ENCODE results near the gene LRRC56. TPM values are rescaled to one million over a fixed set of nuclear protein-coding genes. Genes with fewer than 3 reads are reported as not detected.
A peak's percentile ranks its signal among the peaks of the same experiment; 100 is the strongest.

The LRRC56 gene
- polyA plus RNA-seq, 1 donor: 2.4 TPM

GRCh38 chr11:587978-588380, 50.7 kb downstream of the LRRC56 start:
- Histone ChIP-seq H3K4me1 (ENCODE audit: control insufficient read depth, insufficient read depth, low read length) (peaks cover 26% of the 10 kb centered on the region), H3K9me3 (ENCODE audit: control insufficient read depth, low read depth, low read length) (no peaks in the 10 kb centered on the region), H3K36me3 (ENCODE audit: control insufficient read depth, insufficient read depth, low read length) (peaks cover 79% of the 10 kb centered on the region), H3K4me3 (ENCODE audit: low read length) (no peak overlapping the region), H3K27me3 (ENCODE audit: control insufficient read depth, insufficient read depth, low read length) (no peaks in the 10 kb centered on the region), H3K27ac (ENCODE audit: low read length) (peak overlapping the region; percentile 91)
- no CpG with 5 or more reads among the region's 6 CpGs for WGBS (ENCODE audit: insufficient coverage, low lambda C conversion rate)
- peak; percentile 95 to 96 for DNase-seq

GRCh38 chr11:589798-590197, 52.5 kb downstream of the LRRC56 start:
- no peaks in the 10 kb centered on the region for H3K27me3 ChIP-seq (ENCODE audit: control insufficient read depth, insufficient read depth, low read length)
- no peak overlapping the region for H3K27ac ChIP-seq (ENCODE audit: low read length)
- no peak overlapping the region for H3K4me3 ChIP-seq (ENCODE audit: low read length)
- WGBS (ENCODE audit: insufficient coverage, low lambda C conversion rate): 100% methylated on average over 3 of the region's 26 CpGs
- peaks cover 79% of the 10 kb centered on the region for H3K36me3 ChIP-seq (ENCODE audit: control insufficient read depth, insufficient read depth, low read length)
- no peak for DNase-seq
- no peaks in the 10 kb centered on the region for H3K9me3 ChIP-seq (ENCODE audit: control insufficient read depth, low read depth, low read length)
- H3K4me1 ChIP-seq (ENCODE audit: control insufficient read depth, insufficient read depth, low read length): peaks cover 26% of the 10 kb centered on the region

- Histone ChIP-seq H3K9me3 (ENCODE audit: control insufficient read depth, low read depth, low read length) (no peaks in the 10 kb centered on the region), H3K27me3 (ENCODE audit: control insufficient read depth, insufficient read depth, low read length) (no peaks in the 10 kb centered on the region), H3K4me3 (ENCODE audit: low read length) (no peak overlapping the region), H3K27ac (ENCODE audit: low read length) (no peak overlapping the region), H3K36me3 (ENCODE audit: control insufficient read depth, insufficient read depth, low read length) (peaks cover 91% of the 10 kb centered on the region), H3K4me1 (ENCODE audit: control insufficient read depth, insufficient read depth, low read length) (peaks cover 26% of the 10 kb centered on the region)
- WGBS (ENCODE audit: insufficient coverage, low lambda C conversion rate): no CpG with 5 or more reads among the region's 11 CpGs
- no peak for DNase-seq
These were observed 53.7 kb downstream of the LRRC56 start for GRCh38 chr11:590997-591396.

- Histone ChIP-seq H3K36me3 (ENCODE audit: control insufficient read depth, insufficient read depth, low read length) (peaks cover 91% of the 10 kb centered on the region), H3K27ac (ENCODE audit: low read length) (no peak overlapping the region), H3K9me3 (ENCODE audit: control insufficient read depth, low read depth, low read length) (no peaks in the 10 kb centered on the region), H3K4me3 (ENCODE audit: low read length) (no peak overlapping the region), H3K27me3 (ENCODE audit: control insufficient read depth, insufficient read depth, low read length) (no peaks in the 10 kb centered on the region), H3K4me1 (ENCODE audit: control insufficient read depth, insufficient read depth, low read length) (peaks cover 11% of the 10 kb centered on the region)
- no CpG with 5 or more reads among the region's 22 CpGs for WGBS (ENCODE audit: insufficient coverage, low lambda C conversion rate)
- DNase-seq: no peak
These were observed 55.2 kb downstream of the LRRC56 start for GRCh38 chr11:592501-592900.

- no peak for DNase-seq
- no CpG with 5 or more reads among the region's 10 CpGs for WGBS (ENCODE audit: insufficient coverage, low lambda C conversion rate)
- Histone ChIP-seq H3K9me3 (ENCODE audit: control insufficient read depth, low read depth, low read length) (no peaks in the 10 kb centered on the region), H3K4me1 (ENCODE audit: control insufficient read depth, insufficient read depth, low read length) (peaks cover 6% of the 10 kb centered on the region), H3K36me3 (ENCODE audit: control insufficient read depth, insufficient read depth, low read length) (peaks cover 91% of the 10 kb centered on the region), H3K4me3 (ENCODE audit: low read length) (no peak overlapping the region), H3K27ac (ENCODE audit: low read length) (no peak overlapping the region), H3K27me3 (ENCODE audit: control insufficient read depth, insufficient read depth, low read length) (no peaks in the 10 kb centered on the region)
These were observed 55.6 kb downstream of the LRRC56 start for GRCh38 chr11:592918-593317.

- Histone ChIP-seq H3K27ac (ENCODE audit: low read length) (no peak overlapping the region), H3K36me3 (ENCODE audit: control insufficient read depth, insufficient read depth, low read length) (peaks cover 91% of the 10 kb centered on the region), H3K9me3 (ENCODE audit: control insufficient read depth, low read depth, low read length) (no peaks in the 10 kb centered on the region), H3K4me3 (ENCODE audit: low read length) (no peak overlapping the region), H3K4me1 (ENCODE audit: control insufficient read depth, insufficient read depth, low read length) (peaks cover 3% of the 10 kb centered on the region), H3K27me3 (ENCODE audit: control insufficient read depth, insufficient read depth, low read length) (no peaks in the 10 kb centered on the region)
- no CpG with 5 or more reads among the region's 21 CpGs for WGBS (ENCODE audit: insufficient coverage, low lambda C conversion rate)
- no peak for DNase-seq
These were observed 56.0 kb downstream of the LRRC56 start for GRCh38 chr11:593347-593746.

- H3K36me3 ChIP-seq (ENCODE audit: control insufficient read depth, insufficient read depth, low read length): peaks cover 88% of the 10 kb centered on the region
- no peak for DNase-seq
- no peaks in the 10 kb centered on the region for H3K27me3 ChIP-seq (ENCODE audit: control insufficient read depth, insufficient read depth, low read length)
- WGBS (ENCODE audit: insufficient coverage, low lambda C conversion rate): no CpG with 5 or more reads among the region's 10 CpGs
- no peaks in the 10 kb centered on the region for H3K9me3 ChIP-seq (ENCODE audit: control insufficient read depth, low read depth, low read length)
- no peak overlapping the region for H3K4me3 ChIP-seq (ENCODE audit: low read length)
- H3K27ac ChIP-seq (ENCODE audit: low read length): no peak overlapping the region
- no peaks in the 10 kb centered on the region for H3K4me1 ChIP-seq (ENCODE audit: control insufficient read depth, insufficient read depth, low read length)
These were observed 58.1 kb downstream of the LRRC56 start for GRCh38 chr11:595400-595799.

GRCh38 chr11:596374-596773, 59.0 kb downstream of the LRRC56 start:
- Histone ChIP-seq H3K9me3 (ENCODE audit: control insufficient read depth, low read depth, low read length) (no peaks in the 10 kb centered on the region), H3K4me3 (ENCODE audit: low read length) (no peak overlapping the region), H3K36me3 (ENCODE audit: control insufficient read depth, insufficient read depth, low read length) (peaks cover 86% of the 10 kb centered on the region), H3K27me3 (ENCODE audit: control insufficient read depth, insufficient read depth, low read length) (no peaks in the 10 kb centered on the region), H3K4me1 (ENCODE audit: control insufficient read depth, insufficient read depth, low read length) (no peaks in the 10 kb centered on the region), H3K27ac (ENCODE audit: low read length) (no peak overlapping the region)
- WGBS (ENCODE audit: insufficient coverage, low lambda C conversion rate): no CpG with 5 or more reads among the region's 10 CpGs
- no peak for DNase-seq

GRCh38 chr11:597166-597725, 59.9 kb downstream of the LRRC56 start:
- H3K27me3 ChIP-seq (ENCODE audit: control insufficient read depth, insufficient read depth, low read length): no peaks in the 10 kb centered on the region
- H3K4me1 ChIP-seq (ENCODE audit: control insufficient read depth, insufficient read depth, low read length): no peaks in the 10 kb centered on the region
- no peaks in the 10 kb centered on the region for H3K9me3 ChIP-seq (ENCODE audit: control insufficient read depth, low read depth, low read length)
- no CpG with 5 or more reads among the region's 29 CpGs for WGBS (ENCODE audit: insufficient coverage, low lambda C conversion rate)
- peaks cover 89% of the 10 kb centered on the region for H3K36me3 ChIP-seq (ENCODE audit: control insufficient read depth, insufficient read depth, low read length)
- H3K4me3 ChIP-seq (ENCODE audit: low read length): no peak overlapping the region
- DNase-seq: no peak
- no peak overlapping the region for H3K27ac ChIP-seq (ENCODE audit: low read length)

GRCh38 chr11:598005-598680, 60.8 kb downstream of the LRRC56 start:
- WGBS (ENCODE audit: insufficient coverage, low lambda C conversion rate): no CpG with 5 or more reads among the region's 30 CpGs
- Histone ChIP-seq H3K4me1 (ENCODE audit: control insufficient read depth, insufficient read depth, low read length) (no peaks in the 10 kb centered on the region), H3K36me3 (ENCODE audit: control insufficient read depth, insufficient read depth, low read length) (peaks cover 86% of the 10 kb centered on the region), H3K27ac (ENCODE audit: low read length) (no peak overlapping the region), H3K4me3 (ENCODE audit: low read length) (no peak overlapping the region), H3K9me3 (ENCODE audit: control insufficient read depth, low read depth, low read length) (no peaks in the 10 kb centered on the region), H3K27me3 (ENCODE audit: control insufficient read depth, insufficient read depth, low read length) (no peaks in the 10 kb centered on the region)
- no peak for DNase-seq

Measured in large intestine (tissue), 3 donors.